Panc1 (cell line): ENCODE measurements around the gene PODNL1.

Experiments used
- POLR2AphosphoS5 ChIP-seq: IDR thresholded peaks from 2 replicates; pipeline ENCODE4 v1.6.1; 2012; ENCODE audit warnings: mild to moderate bottlenecking, low read depth, low read length, moderate library complexity
- SIN3A ChIP-seq: IDR thresholded peaks from 2 replicates; pipeline ENCODE4 v1.6.1; 2012; ENCODE audit warnings: low read depth, mild to moderate bottlenecking, low read length, moderate library complexity, borderline replicate concordance; ENCODE audit not compliant: insufficient read depth
- TCF7L2 ChIP-seq: IDR thresholded peaks from 2 replicates; pipeline ENCODE4 v1.6.1; 2011; ENCODE audit warnings: mild to moderate bottlenecking, low read depth, low read length, inconsistent platforms
- TF ChIP-seq, protein P1 (sequence below): fragments of 450-650 bp; IDR thresholded peaks from 2 replicates; pipeline ENCODE4 v1.5.1; 2017; ENCODE audit warnings: mild to moderate bottlenecking
- TF ChIP-seq, protein P2 (sequence below), 2 experiments: IDR thresholded peaks; 2 replicates each; pipeline ENCODE4 v1.6.1; 2011 to 2012; ENCODE audit warnings: low read depth in 2 of 2, control low read depth in 1 of 2, low read length in 1 of 2, mild to moderate bottlenecking in 1 of 2, moderate library complexity in 1 of 2; ENCODE audit not compliant: insufficient read depth in 1 of 2

DNA sequence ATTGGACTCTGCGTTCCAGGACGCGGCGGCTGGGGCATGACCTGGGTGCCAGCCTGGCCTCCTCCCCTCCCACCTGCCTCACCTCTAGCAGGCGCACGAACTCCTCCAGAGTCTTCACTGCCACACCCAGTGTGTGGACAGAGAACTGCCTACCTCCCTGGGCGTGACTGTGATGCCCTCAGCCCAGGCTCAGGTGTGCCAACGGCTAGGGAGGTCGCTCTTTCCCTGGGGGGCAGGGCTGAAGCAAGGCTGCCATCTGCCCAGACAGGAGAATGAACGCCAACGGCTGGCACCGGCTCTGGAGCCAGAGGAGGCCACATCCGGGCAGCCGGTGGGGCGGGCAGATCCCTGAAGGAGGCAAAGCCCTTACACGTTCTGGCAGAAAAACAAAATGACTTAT is 49.9 kb downstream of the PODNL1 start:
- TF ChIP-seq, protein P1, sequence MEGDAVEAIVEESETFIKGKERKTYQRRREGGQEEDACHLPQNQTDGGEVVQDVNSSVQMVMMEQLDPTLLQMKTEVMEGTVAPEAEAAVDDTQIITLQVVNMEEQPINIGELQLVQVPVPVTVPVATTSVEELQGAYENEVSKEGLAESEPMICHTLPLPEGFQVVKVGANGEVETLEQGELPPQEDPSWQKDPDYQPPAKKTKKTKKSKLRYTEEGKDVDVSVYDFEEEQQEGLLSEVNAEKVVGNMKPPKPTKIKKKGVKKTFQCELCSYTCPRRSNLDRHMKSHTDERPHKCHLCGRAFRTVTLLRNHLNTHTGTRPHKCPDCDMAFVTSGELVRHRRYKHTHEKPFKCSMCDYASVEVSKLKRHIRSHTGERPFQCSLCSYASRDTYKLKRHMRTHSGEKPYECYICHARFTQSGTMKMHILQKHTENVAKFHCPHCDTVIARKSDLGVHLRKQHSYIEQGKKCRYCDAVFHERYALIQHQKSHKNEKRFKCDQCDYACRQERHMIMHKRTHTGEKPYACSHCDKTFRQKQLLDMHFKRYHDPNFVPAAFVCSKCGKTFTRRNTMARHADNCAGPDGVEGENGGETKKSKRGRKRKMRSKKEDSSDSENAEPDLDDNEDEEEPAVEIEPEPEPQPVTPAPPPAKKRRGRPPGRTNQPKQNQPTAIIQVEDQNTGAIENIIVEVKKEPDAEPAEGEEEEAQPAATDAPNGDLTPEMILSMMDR, result no peak
- TF ChIP-seq, protein P2, sequence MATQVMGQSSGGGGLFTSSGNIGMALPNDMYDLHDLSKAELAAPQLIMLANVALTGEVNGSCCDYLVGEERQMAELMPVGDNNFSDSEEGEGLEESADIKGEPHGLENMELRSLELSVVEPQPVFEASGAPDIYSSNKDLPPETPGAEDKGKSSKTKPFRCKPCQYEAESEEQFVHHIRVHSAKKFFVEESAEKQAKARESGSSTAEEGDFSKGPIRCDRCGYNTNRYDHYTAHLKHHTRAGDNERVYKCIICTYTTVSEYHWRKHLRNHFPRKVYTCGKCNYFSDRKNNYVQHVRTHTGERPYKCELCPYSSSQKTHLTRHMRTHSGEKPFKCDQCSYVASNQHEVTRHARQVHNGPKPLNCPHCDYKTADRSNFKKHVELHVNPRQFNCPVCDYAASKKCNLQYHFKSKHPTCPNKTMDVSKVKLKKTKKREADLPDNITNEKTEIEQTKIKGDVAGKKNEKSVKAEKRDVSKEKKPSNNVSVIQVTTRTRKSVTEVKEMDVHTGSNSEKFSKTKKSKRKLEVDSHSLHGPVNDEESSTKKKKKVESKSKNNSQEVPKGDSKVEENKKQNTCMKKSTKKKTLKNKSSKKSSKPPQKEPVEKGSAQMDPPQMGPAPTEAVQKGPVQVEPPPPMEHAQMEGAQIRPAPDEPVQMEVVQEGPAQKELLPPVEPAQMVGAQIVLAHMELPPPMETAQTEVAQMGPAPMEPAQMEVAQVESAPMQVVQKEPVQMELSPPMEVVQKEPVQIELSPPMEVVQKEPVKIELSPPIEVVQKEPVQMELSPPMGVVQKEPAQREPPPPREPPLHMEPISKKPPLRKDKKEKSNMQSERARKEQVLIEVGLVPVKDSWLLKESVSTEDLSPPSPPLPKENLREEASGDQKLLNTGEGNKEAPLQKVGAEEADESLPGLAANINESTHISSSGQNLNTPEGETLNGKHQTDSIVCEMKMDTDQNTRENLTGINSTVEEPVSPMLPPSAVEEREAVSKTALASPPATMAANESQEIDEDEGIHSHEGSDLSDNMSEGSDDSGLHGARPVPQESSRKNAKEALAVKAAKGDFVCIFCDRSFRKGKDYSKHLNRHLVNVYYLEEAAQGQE (IDR thresholded peaks at IDR 0.05; ENCODE audit: insufficient read depth in 1 of 2, low read depth in 2 of 2, low read length in 1 of 2), result no peak
- TF ChIP-seq POLR2AphosphoS5 (no peak), SIN3A (no peak), TCF7L2 (no peak)
